HG02759 (cell line): Measurements from ENCODE around the gene PI4KB.

Experiments used
- ATAC-seq: cut with Tn5 transposase; IDR thresholded peaks from one replicate; pipeline ENCODE4 v1.9.1; 2021; ENCODE audit warnings: mild to moderate bottlenecking, moderate library complexity; ENCODE audit not compliant: unreplicated experiment

PI4KB gene

DNA sequence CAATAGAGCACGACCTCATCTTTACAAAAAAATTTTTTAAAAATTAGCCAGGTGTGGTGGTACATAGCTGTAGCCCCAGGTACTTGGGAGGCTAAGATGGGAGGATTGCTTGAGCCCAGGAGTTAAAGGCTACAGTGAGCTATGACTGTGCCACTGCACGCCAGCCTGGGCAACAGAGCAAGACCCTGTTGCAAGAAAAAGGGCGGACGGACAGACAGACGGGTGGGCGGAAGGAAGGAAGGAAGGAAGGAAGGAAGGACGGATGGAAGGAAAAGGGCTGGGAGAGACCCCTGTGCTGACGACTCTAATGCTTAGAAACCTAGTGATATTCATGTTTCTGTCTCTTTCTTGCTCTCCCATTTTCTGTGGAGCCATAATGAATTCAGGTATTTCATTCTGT, 14.4 kb downstream of the PI4KB start:
- ATAC-seq: no peak

DNA sequence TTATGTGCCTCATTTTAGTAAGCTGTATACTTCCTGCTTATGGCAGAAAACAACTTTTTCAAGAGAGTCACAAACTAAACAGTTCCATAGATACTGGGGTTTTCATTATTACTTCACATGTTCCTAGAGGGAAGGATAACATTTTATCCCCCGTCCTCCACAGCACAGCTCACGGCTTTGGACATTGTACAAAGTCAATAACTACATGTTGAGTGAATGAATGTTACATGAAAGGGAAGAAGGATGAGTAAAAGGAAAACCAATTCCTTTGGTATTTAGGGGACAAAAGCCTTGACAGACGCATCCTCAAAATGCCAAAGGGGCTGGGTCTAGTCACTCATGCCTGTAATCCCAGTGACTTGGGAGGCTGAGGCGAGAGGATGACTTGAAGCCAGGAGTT, 14.8 kb downstream of the PI4KB start:
- ATAC-seq: no peak

- ATAC-seq: no peak
Observed at GRCh38 chr1:151311589-151312331, 15.5 kb downstream of the PI4KB start.

DNA sequence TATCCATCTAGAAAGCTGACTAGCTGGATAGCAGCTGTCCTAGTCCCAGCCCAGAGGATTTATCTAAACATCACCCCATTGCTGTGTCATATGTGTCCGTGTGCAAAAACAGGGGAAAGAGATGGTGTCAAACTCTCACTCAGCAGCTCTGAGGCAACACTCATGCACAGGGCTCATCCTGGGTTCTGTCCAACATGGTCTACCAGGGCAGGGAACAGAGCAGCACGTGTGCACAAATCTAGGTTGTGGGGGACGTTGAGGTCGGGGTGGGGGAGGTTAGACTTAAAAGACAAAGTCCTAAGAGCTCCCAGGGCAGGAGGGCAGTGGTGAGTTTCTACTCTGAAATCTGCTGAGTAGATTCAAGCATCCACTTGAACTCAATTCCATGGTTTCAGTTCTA, 16.2 kb downstream of the PI4KB start:
- ATAC-seq: no peak

- ATAC-seq: no peak
Observed at GRCh38 chr1:151309811-151310323, 17.3 kb downstream of the PI4KB start.

GRCh38 chr1:151294742-151295462, 32.3 kb downstream of the PI4KB start:
- no peak for ATAC-seq

DNA sequence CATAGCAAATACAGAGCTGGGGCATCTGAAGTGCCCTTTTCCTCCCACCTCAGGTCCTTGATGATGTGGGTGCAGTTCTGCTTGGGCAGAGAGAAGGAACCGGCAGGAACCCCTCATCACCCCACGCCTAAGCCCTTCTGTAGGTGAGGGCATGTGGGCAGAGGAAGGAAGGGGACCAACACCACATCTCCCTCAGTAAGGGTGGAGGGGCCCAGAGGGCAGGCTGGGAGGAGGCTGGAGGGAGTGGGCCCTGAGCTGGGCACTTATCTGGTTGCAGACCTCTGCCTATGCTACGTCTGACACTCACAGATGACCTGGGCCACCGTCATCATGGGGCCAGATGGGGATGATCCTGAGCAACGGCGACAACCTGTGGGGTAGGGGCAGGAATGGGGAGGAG, 34.1 kb downstream of the PI4KB start:
- ATAC-seq: no peak

DNA sequence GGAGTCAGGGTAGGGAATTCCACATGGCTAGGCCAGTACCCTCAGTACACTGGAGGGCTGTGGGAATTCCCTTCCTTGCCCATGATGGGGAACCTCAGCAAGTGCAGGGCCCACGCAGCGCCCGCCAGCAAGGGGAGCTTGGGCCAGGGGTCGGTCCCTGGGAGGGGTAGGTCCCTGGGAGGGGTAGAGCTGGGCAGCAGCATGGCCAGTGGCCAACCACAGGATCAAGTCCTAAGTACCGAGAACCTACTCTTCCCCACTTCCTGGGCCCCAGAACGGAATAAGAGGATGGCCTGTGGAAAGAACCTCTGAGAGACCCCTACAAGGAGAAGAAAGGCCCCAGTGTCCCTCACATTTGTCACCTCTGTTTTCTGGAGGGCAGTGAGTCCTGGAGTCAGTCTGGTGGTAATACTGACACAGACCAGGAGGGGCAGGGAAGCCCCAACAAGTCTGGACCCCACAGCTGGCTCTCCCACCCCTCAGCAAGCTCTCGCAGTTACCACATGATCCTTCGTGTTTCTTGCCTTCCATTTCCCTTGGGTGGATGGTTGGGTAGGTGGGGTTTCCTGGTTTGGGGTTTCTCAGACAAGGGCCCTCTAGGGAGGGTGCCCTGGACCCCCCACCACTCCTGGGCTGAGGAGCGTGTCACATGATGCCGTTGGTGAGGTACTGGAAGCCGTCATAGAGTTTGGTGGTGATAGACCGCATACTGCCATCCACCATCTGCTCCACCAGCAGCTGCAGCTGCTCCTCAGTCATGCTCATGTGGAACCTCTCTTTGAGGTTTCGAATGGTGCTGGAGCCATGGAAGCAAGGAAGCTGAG, 34.8 kb downstream of the PI4KB start:
- no peak for ATAC-seq

GRCh38 chr1:151290709-151291303, 36.4 kb downstream of the PI4KB start:
- ATAC-seq: no peak

- no peak for ATAC-seq
Observed at GRCh38 chr1:151289991-151290708, 37.1 kb downstream of the PI4KB start.

DNA sequence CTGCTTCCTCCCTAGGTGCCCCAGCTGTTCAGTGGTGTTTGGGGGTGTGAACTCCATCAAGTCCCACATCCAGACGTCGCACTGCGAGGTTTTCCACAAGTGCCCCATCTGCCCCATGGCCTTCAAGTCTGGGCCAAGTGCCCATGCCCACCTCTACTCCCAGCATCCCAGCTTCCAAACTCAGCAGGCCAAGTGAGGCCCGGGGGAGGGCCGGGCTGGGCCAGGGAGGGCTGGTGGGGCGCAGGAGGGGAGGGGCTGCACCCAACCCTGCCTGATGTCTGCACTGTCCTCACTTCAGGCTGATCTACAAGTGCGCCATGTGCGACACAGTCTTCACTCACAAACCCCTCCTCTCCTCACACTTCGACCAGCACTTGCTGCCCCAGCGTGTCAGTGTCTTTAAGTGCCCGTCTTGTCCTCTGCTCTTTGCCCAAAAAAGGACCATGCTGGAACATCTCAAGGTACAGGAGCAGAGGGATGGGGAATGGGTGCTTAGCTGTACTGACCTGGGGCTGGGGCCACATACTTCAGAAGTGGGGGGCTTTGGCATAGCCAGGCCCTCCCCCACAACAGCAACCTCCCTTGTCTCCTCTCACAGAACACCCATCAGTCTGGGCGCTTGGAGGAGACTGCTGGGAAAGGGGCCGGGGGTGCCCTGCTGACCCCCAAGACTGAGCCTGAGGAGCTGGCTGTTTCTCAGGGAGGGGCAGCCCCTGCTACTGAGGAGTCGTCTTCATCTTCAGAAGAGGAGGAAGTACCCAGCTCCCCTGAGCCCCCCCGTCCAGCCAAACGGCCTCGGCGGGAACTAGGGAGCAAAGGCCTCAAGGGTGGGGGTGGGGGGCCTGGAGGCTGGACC, 37.9 kb downstream of the PI4KB start:
- no peak for ATAC-seq

DNA sequence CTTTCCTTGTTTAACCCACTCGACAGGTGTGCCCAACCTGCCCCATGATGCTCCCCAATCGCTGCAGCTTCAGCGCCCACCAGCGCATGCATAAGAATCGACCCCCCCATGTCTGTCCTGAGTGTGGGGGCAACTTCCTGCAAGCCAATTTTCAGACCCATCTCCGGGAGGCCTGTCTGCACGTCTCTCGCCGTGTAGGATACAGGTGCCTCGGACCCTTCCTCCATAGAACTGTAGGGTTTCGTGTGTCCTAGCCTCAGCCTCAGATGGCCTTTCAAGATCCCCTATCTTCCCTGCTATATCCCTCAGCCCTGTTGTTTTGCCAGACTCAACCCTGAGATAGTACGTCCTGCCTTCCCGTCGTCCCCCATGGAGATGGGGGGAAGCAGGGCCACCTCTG, 38.7 kb downstream of the PI4KB start:
- ATAC-seq: no peak

DNA sequence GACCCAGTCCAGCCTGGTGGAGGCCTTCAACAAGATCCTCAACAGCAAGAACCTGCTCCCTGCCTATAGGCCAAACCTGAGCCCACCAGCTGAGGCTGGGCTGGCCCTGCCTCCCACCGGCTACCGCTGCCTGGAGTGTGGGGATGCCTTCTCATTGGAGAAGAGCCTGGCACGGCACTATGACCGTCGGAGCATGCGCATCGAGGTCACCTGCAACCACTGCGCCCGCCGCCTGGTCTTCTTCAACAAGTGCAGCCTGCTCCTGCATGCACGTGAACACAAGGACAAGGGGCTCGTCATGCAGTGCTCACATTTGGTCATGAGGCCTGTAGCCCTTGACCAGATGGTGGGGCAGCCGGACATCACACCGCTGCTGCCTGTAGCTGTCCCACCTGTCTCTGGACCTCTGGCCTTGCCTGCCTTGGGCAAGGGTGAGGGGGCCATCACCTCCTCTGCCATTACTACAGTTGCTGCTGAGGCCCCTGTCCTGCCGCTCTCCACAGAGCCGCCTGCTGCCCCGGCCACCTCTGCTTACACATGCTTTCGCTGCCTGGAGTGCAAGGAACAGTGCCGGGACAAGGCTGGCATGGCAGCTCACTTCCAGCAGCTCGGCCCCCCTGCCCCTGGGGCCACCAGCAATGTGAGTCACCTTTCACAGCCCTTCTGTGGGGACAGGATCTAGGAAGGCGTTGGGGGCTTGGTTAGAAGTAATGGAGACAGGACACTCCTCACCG, 39.3 kb downstream of the PI4KB start:
- ATAC-seq: no peak

GRCh38 chr1:151287341-151287699, 39.9 kb downstream of the PI4KB start:
- no peak for ATAC-seq

GRCh38 chr1:151286619-151287340, 40.4 kb downstream of the PI4KB start:
- ATAC-seq: no peak

DNA sequence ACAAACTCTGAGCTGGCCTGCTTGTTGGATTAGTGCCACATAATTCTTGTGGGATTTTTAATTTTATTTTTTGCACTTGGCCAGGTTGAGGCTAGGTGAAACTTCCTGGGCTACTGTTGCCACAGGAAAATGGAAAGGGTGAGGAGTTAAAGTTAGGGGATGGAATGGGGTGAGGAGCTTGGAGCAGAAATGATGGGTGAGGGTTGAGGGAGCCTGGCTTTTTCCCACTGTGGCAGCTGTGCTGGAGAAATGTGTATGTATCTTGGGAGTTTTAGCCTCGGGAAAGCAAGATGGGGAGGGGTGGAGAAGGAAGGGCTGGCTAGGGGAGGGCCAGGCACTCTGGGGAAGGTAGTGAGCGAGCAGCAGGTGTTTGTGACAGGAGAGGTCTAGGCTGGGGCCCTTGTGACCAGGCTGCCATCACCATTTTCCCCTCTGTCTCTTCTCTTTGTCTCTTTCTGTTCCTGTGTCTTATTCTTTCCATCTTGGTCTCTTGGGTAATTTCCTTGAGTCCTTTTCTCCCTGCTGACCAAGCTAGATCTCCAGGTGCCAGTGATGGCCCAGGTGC, 43.1 kb downstream of the PI4KB start:
- ATAC-seq: no peak

DNA sequence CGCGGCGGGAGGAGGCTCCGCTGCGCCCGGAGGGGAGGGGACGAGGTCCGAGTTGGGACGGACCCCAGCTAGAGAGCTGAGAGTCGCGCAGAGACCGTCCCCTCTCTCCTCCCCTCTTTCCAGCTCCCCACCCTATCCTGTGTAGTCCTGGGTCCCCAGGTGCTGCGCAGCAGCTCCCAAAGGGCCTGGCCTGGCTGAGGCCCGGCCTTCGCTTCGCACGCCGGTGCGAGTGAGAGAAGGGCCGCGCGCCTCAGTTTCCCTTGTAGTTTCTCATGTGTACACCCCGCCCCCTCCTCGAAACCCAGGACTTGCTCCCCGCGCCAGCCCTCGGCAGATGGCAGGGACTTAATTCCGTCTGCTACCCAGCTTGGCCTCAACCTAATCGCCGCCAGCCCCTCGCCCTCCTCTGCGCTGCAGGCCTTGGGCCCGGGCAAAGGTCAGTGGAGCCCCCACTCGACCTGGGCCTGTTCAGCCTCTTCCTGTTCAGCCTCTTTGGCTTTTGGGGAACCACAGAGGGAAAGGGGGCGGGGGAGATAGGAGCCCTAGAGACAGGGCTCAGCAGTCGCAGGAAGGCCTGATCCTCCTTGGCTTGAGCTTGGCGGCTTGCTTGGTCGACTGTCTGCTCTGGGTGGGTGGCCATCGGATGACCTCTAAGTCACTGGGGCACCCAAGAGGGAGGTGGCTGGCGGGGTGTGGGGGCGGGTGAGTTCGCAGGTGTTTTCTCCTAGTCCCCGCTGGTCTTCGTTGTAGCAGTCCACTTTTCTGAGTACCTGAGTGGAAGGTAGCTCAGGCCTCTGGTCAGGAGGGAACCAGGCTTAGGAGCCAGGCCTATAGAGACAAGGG, 44.1 kb downstream of the PI4KB start:
- ATAC-seq: no peak
